NOMO-1 (cell line): Measurements from ENCODE around the gene MMAB.

Experiments used
- DNase-seq, 2 experiments: peaks; one replicate each; lab custom pipeline; 2025; ENCODE audit not compliant: unreplicated experiment in 2 of 2; lab: John Stamatoyannopoulos, UW

MMAB gene

DNA sequence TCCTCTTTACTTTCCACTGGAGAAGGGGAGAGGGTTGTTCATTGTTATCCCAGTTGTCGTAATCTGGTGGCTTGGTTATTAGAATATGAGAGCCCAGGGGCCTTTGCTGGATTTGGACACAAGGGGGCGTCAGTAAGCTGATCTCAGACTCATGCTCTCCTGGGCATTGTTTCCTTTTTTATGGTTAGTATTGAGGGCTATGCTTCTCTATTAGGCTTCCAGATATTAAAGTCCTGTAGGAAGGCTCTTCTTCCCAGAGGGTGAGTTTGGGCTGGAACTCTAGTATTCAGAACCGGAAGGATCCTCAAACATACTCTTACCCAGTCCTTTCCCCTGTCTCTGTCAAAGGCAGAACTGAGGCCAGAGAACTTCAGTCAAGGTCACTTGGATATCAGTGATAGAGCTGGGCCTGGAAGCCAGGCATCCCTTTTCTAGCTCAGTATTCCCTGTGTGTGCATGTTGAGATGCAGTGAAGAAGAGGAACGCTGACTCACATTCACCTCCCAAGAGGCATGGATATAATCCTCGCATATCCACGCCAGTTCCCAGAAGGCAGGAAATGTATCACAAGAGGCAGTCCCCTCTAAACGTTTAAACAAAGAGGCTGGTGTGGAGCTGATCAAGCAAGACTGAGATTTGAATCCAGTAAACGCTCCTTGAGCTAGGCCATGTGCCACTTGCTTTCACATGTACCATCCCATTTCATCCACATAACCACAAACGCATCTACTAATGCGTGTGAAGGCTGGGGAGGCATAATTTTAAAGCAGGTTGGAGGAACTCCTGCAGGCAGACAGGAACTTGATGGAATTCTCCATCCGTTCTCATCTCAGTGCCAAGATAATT, 54.3 kb downstream of the MMAB start:
- peak in 1 of 2 experiments; percentile 35 for DNase-seq

- DNase-seq: no peak
These were observed 55.7 kb downstream of the MMAB start for GRCh38 chr12:109517619-109518018.

DNA sequence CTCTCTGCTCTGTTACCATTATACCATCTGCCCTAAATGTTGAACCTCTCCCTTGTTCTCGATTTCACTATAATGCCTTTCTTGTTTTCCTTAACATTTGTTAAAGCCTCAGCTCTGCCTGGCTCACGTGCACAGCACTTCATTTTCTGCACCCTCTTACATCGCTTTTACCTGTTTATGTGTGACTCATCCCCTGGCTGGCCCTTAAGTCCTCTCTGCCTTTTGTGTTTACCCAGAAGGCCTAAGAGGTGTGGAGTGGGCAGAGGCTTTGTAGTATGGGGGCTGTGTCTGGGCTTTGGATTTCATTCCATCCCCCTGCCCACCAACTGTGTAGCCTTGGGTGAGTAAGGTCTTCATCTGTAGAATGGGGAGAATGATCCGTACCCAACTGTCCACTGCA, 59.3 kb downstream of the MMAB start:
- DNase-seq: no peak

- no peak for DNase-seq
These were observed 60.3 kb downstream of the MMAB start for GRCh38 chr12:109513051-109513450.

GRCh38 chr12:109512608-109513007, 60.7 kb downstream of the MMAB start:
- no peak for DNase-seq

GRCh38 chr12:109510196-109510595, 63.1 kb downstream of the MMAB start:
- DNase-seq: no peak

GRCh38 chr12:109504068-109504467, 69.2 kb downstream of the MMAB start:
- no peak for DNase-seq
